Measurements from ENCODE around the gene PTPRN2.

Gene PTPRN2

DNA sequence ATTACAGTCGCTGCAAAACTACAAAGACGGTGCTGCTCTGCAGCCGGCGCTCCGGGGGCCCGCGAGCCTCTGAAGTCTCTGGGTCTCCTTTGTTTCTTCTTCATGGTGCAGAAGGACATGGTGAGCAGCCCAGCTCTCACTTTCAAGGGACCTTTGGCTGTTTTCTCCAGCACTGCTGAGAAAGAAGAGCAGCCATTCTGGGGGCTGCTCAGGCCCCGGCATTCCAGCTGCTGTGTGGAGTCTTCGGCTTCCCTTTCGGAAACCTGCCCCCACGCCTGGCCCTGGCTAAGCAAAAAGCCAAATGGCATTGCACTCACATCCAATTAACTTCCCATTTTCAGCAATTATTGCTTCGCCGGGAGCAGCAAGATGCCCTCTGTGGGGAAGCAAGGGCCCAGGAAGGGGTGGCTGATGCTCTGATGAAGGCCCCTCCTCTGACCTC, 555.7 kb downstream of the PTPRN2 start:
- no peak overlapping the region for H3K4me3 ChIP-seq (ENCODE audit: low read depth, low read length)
- TF ChIP-seq MYC (IDR thresholded peaks at IDR 0.05; ENCODE audit: low read depth, low read length) = no peak
- TF ChIP-seq, protein P1, sequence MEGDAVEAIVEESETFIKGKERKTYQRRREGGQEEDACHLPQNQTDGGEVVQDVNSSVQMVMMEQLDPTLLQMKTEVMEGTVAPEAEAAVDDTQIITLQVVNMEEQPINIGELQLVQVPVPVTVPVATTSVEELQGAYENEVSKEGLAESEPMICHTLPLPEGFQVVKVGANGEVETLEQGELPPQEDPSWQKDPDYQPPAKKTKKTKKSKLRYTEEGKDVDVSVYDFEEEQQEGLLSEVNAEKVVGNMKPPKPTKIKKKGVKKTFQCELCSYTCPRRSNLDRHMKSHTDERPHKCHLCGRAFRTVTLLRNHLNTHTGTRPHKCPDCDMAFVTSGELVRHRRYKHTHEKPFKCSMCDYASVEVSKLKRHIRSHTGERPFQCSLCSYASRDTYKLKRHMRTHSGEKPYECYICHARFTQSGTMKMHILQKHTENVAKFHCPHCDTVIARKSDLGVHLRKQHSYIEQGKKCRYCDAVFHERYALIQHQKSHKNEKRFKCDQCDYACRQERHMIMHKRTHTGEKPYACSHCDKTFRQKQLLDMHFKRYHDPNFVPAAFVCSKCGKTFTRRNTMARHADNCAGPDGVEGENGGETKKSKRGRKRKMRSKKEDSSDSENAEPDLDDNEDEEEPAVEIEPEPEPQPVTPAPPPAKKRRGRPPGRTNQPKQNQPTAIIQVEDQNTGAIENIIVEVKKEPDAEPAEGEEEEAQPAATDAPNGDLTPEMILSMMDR (IDR thresholded peaks at IDR 0.05; ENCODE audit: low read depth, low read length) = no peak
- TF ChIP-seq, protein P2, sequence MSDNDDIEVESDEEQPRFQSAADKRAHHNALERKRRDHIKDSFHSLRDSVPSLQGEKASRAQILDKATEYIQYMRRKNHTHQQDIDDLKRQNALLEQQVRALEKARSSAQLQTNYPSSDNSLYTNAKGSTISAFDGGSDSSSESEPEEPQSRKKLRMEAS (IDR thresholded peaks at IDR 0.05; ENCODE audit: low read depth, low read length) = no peak
- no peak for DNase-seq (ENCODE audit: low read depth)

DNA sequence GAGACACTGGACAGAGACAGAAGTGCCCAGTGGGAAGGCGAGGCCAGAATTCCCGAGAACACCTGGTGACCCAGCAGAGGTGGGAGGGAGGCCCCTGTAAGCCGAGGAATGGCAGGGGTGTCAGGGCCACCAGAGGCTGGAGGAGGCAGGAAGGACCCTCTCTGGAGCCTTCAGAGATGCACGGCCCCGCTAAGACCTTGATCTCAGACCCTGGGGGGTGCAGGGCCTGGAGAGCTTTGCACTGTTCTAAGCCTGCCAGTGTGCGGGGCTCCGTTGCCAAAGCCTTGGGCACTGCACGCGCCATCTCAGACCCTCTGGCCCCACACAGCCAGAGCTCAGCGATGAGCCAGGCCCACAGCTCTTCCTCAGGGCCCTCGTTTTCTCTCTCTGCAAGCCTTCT, 557.1 kb downstream of the PTPRN2 start:
- DNase-seq (ENCODE audit: low read depth) = no peak
- H3K4me3 ChIP-seq (ENCODE audit: low read depth, low read length) = no peak overlapping the region
- TF ChIP-seq MYC (IDR thresholded peaks at IDR 0.05; ENCODE audit: low read depth, low read length) (no peak), POLR2A (IDR thresholded peaks at IDR 0.05; ENCODE audit: extremely low read depth, insufficient read length) (no peak)
- TF ChIP-seq, protein P1 (IDR thresholded peaks at IDR 0.05; ENCODE audit: low read depth, low read length) = no peak
- TF ChIP-seq, protein P2 (IDR thresholded peaks at IDR 0.05; ENCODE audit: low read depth, low read length) = no peak

DNA sequence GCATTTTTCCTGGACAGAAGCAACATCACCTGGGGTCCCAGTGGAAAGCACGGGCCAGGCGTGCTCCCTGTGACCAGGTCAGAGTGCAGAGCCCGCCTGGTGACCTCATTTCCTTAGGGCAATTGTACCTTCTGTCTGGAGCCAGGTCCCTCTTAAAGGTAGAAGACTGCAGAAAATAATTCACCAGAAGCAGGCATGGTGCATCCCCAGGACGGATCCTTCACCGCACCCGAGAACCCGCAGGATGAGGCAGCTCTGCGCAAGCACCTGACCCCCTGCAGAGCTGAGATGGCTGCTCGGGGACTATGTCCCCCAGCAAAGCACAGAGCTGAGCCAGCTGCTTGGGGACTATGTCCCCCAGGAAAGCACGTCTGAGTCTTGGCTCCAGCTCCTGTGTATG, 557.6 kb downstream of the PTPRN2 start:
- TF ChIP-seq, protein P1 (IDR thresholded peaks at IDR 0.05; ENCODE audit: low read depth, low read length) = no peak
- no peak for TF ChIP-seq POLR2A (IDR thresholded peaks at IDR 0.05; ENCODE audit: extremely low read depth, insufficient read length)
- TF ChIP-seq MYC (IDR thresholded peaks at IDR 0.05; ENCODE audit: low read depth, low read length) = no peak
- TF ChIP-seq, protein P2 (IDR thresholded peaks at IDR 0.05; ENCODE audit: low read depth, low read length) = no peak
- DNase-seq (ENCODE audit: low read depth) = no peak
- no peak overlapping the region for H3K4me3 ChIP-seq (ENCODE audit: low read depth, low read length)

DNA sequence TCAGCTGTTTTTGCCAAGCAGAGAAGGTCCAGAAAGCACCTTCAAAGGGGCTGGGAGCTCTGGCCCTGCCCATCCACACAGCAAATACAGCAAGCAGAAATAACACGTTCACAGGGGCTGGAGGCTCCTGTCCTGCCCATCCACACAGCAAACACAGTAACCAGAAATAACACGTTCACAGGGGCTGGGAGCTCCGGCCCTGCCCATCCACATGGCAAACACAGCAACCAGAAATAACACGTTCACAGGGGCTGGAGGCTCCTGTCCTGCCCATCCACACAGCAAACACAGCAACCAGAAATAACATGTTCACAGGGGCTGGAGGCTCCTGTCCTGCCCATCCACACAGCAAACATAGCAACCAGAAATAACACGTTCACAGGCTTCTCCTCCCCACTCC, 558.1 kb downstream of the PTPRN2 start:
- no peak for DNase-seq (ENCODE audit: low read depth)
- no peak overlapping the region for H3K4me3 ChIP-seq (ENCODE audit: low read depth, low read length)
- TF ChIP-seq POLR2A (IDR thresholded peaks at IDR 0.05; ENCODE audit: extremely low read depth, insufficient read length) (no peak), MYC (IDR thresholded peaks at IDR 0.05; ENCODE audit: low read depth, low read length) (no peak)
- TF ChIP-seq, protein P1 (IDR thresholded peaks at IDR 0.05; ENCODE audit: low read depth, low read length) = no peak
- TF ChIP-seq, protein P2 (IDR thresholded peaks at IDR 0.05; ENCODE audit: low read depth, low read length) = no peak

DNA sequence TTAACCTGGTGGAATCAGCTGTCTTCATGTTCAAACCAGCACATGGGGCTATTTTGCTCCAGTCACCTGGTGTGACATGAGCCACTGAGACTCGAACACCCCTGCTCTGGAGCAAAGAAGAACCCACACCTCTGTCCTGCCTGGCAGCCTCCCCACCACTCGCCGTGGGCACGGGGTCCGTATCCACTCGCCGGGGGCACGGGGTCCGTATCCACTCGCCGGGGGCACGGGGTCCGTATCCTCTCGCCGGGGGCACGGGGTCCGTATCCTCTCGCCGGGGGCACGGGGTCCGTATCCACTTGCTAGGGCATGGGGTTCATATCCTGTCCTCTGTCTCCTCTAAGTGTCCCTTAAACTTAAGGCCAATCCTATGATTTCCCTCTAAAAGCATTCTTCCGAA, 558.7 kb downstream of the PTPRN2 start:
- H3K4me3 ChIP-seq (ENCODE audit: low read depth, low read length) = no peak overlapping the region
- TF ChIP-seq POLR2A (IDR thresholded peaks at IDR 0.05; ENCODE audit: extremely low read depth, insufficient read length) (no peak), MYC (IDR thresholded peaks at IDR 0.05; ENCODE audit: low read depth, low read length) (no peak)
- TF ChIP-seq, protein P1 (IDR thresholded peaks at IDR 0.05; ENCODE audit: low read depth, low read length) = no peak
- TF ChIP-seq, protein P2 (IDR thresholded peaks at IDR 0.05; ENCODE audit: low read depth, low read length) = no peak
- no peak for DNase-seq (ENCODE audit: low read depth)
